D721Med (cell line): ENCODE results near the gene LSM4.

Experiments
- DNase-seq: peaks from one replicate; pipeline ENCODE4 v3.0.0; 2011; ENCODE audit warnings: low spot score; ENCODE audit not compliant: insufficient read length
- FAIRE-seq: peaks from 2 replicates; lab custom pipeline; 2011; peaks lifted over from hg19 to GRCh38; lab: Jason Lieb, UNC
- TF ChIP-seq, protein P1 (sequence below): IDR thresholded peaks from 2 replicates; pipeline ENCODE4 v1.5.1; 2012; ENCODE audit warnings: mild to moderate bottlenecking, control low read depth; ENCODE audit not compliant: insufficient read depth; ENCODE audit errors: missing control alignments

LSM4 gene

DNA sequence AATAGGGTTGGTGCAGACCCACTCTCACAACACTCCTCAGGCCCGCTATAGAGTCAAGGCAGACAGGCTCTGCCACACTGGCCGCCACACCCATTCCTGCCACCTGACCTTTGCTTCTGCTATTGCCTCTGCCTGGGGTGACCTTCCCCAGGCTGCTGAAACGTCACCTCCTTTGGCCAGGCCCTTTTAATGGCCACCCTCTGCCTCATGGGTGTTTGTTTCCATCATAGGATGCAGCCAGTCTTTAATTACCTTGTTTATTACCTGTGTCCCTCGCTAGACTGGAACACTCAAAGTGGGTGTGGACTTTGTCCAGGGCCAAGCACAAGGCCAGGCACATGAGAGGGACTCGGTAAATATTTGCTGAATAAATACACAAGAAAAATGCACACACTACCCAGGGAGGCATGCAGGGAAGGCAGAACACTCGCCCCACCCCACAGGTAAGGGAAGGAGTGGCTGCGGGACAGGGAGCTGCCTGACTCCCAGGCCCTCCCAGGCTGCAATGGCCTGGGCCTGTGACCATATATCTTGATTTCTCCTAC is 3.2 kb downstream of the LSM4 start:
- DNase-seq (no peak), FAIRE-seq (no peak)
- TF ChIP-seq, protein P1, sequence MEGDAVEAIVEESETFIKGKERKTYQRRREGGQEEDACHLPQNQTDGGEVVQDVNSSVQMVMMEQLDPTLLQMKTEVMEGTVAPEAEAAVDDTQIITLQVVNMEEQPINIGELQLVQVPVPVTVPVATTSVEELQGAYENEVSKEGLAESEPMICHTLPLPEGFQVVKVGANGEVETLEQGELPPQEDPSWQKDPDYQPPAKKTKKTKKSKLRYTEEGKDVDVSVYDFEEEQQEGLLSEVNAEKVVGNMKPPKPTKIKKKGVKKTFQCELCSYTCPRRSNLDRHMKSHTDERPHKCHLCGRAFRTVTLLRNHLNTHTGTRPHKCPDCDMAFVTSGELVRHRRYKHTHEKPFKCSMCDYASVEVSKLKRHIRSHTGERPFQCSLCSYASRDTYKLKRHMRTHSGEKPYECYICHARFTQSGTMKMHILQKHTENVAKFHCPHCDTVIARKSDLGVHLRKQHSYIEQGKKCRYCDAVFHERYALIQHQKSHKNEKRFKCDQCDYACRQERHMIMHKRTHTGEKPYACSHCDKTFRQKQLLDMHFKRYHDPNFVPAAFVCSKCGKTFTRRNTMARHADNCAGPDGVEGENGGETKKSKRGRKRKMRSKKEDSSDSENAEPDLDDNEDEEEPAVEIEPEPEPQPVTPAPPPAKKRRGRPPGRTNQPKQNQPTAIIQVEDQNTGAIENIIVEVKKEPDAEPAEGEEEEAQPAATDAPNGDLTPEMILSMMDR: no peak

DNA sequence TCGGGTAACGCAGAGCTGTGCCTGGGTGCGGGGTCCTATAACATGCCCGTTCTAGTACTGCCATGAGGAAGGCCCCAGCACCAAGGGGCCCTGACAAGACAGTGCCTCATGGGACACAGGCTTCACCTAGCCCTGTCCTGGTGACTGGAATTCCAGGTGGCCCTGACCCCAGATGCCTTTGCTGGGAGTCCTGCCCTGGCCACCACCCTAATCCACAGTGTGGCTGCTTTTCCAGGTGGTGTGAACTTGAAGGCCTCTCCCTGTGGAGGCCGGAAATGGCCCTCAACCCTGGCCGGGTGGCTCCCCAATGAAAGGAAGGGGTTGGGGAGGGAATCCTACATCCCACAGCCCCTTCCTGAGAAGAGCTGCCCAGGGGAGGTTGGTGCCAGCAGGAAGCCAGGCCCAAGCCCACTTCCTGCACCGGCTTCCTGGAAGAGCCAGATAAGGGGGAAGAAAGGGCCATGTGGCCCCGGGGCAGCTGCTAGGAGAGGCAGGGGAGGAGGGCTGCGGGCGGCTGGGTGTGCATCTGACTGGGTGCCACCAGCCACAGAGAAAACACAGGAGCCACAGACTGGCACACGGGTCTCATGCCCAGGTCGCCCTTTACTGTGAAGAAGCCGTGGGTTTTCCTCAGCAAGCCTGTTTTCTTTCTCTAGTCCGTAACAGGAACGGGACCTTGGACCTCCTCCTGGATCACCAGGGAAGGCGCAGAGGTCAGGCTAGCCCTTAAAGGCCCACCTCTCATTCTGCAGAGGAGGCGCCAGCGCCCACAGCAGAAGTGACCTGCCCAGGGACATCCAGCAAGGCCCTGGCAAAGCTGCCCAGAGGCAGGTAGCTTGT is 4.7 kb downstream of the LSM4 start:
- TF ChIP-seq, protein P1: no peak
- FAIRE-seq (no peak), DNase-seq (no peak)

DNA sequence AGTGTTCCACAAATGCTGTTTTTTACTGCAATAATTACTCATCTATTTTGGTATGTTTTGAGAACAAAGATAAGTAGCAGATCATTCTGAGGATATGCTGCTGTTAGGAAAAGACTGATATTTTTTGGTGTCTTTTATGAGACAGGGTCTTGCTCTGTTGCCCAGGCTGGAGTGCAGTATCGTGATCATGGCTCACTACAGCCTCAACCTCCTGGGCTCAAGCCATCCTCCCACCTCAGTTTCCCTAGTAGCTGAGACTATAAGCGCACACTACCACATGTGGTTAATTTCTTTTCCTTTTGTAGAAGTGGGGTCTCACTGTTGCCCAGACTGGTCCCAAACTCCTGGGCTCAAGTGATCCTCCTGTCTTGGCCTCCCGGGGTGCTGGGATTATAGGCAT is 9.5 kb downstream of the LSM4 start:
- FAIRE-seq (no peak), DNase-seq (no peak)
- TF ChIP-seq, protein P1: no peak

- TF ChIP-seq, protein P1: no peak
- DNase-seq (no peak), FAIRE-seq (no peak)
Measured at GRCh38 chr19:18312092-18312534, 10.8 kb downstream of the LSM4 start.

GRCh38 chr19:18311502-18312091 is 11.3 kb downstream of the LSM4 start:
- TF ChIP-seq, protein P1: no peak
- DNase-seq: no peak
- no peak for FAIRE-seq

- FAIRE-seq (no peak), DNase-seq (no peak)
- TF ChIP-seq, protein P1: no peak
Measured at GRCh38 chr19:18310966-18311365, 11.9 kb downstream of the LSM4 start.
